Measurements from ENCODE around the gene VSIG1. TPM values are rescaled to one million over a fixed set of nuclear protein-coding genes. Genes with fewer than 3 reads are reported as not detected.

Gene VSIG1
- polyA plus RNA-seq, 2 donors = 0.27 to 0.47 TPM

- no peaks in the 10 kb centered on the region for H3K9me3 ChIP-seq (ENCODE audit: control insufficient read depth in 2 of 2, insufficient read depth in 1 of 2, low read depth in 1 of 2, low read length in 1 of 2)
- no peaks in the 10 kb centered on the region for H3K36me3 ChIP-seq (ENCODE audit: control insufficient read depth in 2 of 2, insufficient read depth in 2 of 2, low read length in 1 of 2)
- peaks cover 0 to 12% of the 10 kb centered on the region in 2 donors for H3K27me3 ChIP-seq (ENCODE audit: control insufficient read depth in 1 of 2, insufficient read depth in 2 of 2, low read length in 2 of 2)
- no peak overlapping the region for H3K4me3 ChIP-seq (ENCODE audit: low read depth in 1 of 2, low read length in 2 of 2)
- no peaks in the 10 kb centered on the region for H3K4me1 ChIP-seq (ENCODE audit: control insufficient read depth in 2 of 2, insufficient read depth in 2 of 2, low read length in 1 of 2)
- no peak overlapping the region for H3K27ac ChIP-seq (ENCODE audit: low read depth in 2 of 2, low read length in 1 of 2)
These were observed 10.7 kb downstream of the VSIG1 start for GRCh38 chrX:108055546-108055945.

- H3K27me3 ChIP-seq (ENCODE audit: control insufficient read depth in 1 of 2, insufficient read depth in 2 of 2, low read length in 2 of 2) = peaks cover 0 to 11% of the 10 kb centered on the region in 2 donors
- no peaks in the 10 kb centered on the region for H3K4me1 ChIP-seq (ENCODE audit: control insufficient read depth in 2 of 2, insufficient read depth in 2 of 2, low read length in 1 of 2)
- WGBS, 2 donors = 80 to 93% methylated on average over 1 of the region's 1 CpG
These were observed 14.9 kb downstream of the VSIG1 start for GRCh38 chrX:108059801-108060200.

GRCh38 chrX:108064001-108064400 is 19.1 kb downstream of the VSIG1 start:
- Histone ChIP-seq H3K36me3 (ENCODE audit: control insufficient read depth in 2 of 2, insufficient read depth in 2 of 2, low read length in 1 of 2) (no peaks in the 10 kb centered on the region), H3K27ac (ENCODE audit: low read depth in 2 of 2, low read length in 1 of 2) (no peak overlapping the region), H3K4me1 (ENCODE audit: control insufficient read depth in 2 of 2, insufficient read depth in 2 of 2, low read length in 1 of 2) (no peaks in the 10 kb centered on the region), H3K27me3 (ENCODE audit: control insufficient read depth in 1 of 2, insufficient read depth in 2 of 2, low read length in 2 of 2) (peaks cover 0 to 4% of the 10 kb centered on the region in 2 donors), H3K9me3 (ENCODE audit: control insufficient read depth in 2 of 2, insufficient read depth in 1 of 2, low read depth in 1 of 2, low read length in 1 of 2) (no peaks in the 10 kb centered on the region), H3K4me3 (ENCODE audit: low read depth in 1 of 2, low read length in 2 of 2) (no peak overlapping the region)
- 71 to 86% methylated on average over 1 of the region's 1 CpG for WGBS, 2 donors

More at GRCh38 chrX:108059801-108060200, 14.9 kb downstream of the VSIG1 start:
- H3K4me3 ChIP-seq (ENCODE audit: low read depth in 1 of 2, low read length in 2 of 2) = no peak overlapping the region
- H3K36me3 ChIP-seq (ENCODE audit: control insufficient read depth in 2 of 2, insufficient read depth in 2 of 2, low read length in 1 of 2) = no peaks in the 10 kb centered on the region
- H3K27ac ChIP-seq (ENCODE audit: low read depth in 2 of 2, low read length in 1 of 2) = no peak overlapping the region
- no peaks in the 10 kb centered on the region for H3K9me3 ChIP-seq (ENCODE audit: control insufficient read depth in 2 of 2, insufficient read depth in 1 of 2, low read depth in 1 of 2, low read length in 1 of 2)

- 66 to 79% methylated on average over 2 of the region's 2 CpGs for WGBS, 2 donors
- peaks cover 0 to 4% of the 10 kb centered on the region in 2 donors for H3K27me3 ChIP-seq (ENCODE audit: control insufficient read depth in 1 of 2, insufficient read depth in 2 of 2, low read length in 2 of 2)
- H3K9me3 ChIP-seq (ENCODE audit: control insufficient read depth in 2 of 2, insufficient read depth in 1 of 2, low read depth in 1 of 2, low read length in 1 of 2) = no peaks in the 10 kb centered on the region
- no peaks in the 10 kb centered on the region for H3K36me3 ChIP-seq (ENCODE audit: control insufficient read depth in 2 of 2, insufficient read depth in 2 of 2, low read length in 1 of 2)
- no peak overlapping the region for H3K4me3 ChIP-seq (ENCODE audit: low read depth in 1 of 2, low read length in 2 of 2)
- H3K27ac ChIP-seq (ENCODE audit: low read depth in 2 of 2, low read length in 1 of 2) = no peak overlapping the region
- no peaks in the 10 kb centered on the region for H3K4me1 ChIP-seq (ENCODE audit: control insufficient read depth in 2 of 2, insufficient read depth in 2 of 2, low read length in 1 of 2)
These were observed 19.7 kb downstream of the VSIG1 start for GRCh38 chrX:108064613-108065012.

- WGBS, 2 donors = 39 to 43% methylated on average over 1 of the region's 1 CpG
- H3K36me3 ChIP-seq (ENCODE audit: control insufficient read depth in 2 of 2, insufficient read depth in 2 of 2, low read length in 1 of 2) = no peaks in the 10 kb centered on the region
- peaks cover 0 to 4% of the 10 kb centered on the region in 2 donors for H3K27me3 ChIP-seq (ENCODE audit: control insufficient read depth in 1 of 2, insufficient read depth in 2 of 2, low read length in 2 of 2)
- no peak overlapping the region for H3K27ac ChIP-seq (ENCODE audit: low read depth in 2 of 2, low read length in 1 of 2)
- no peaks in the 10 kb centered on the region for H3K9me3 ChIP-seq (ENCODE audit: control insufficient read depth in 2 of 2, insufficient read depth in 1 of 2, low read depth in 1 of 2, low read length in 1 of 2)
- H3K4me3 ChIP-seq (ENCODE audit: low read depth in 1 of 2, low read length in 2 of 2) = no peak overlapping the region
- no peaks in the 10 kb centered on the region for H3K4me1 ChIP-seq (ENCODE audit: control insufficient read depth in 2 of 2, insufficient read depth in 2 of 2, low read length in 1 of 2)
These were observed 23.3 kb downstream of the VSIG1 start for GRCh38 chrX:108068121-108068520.

- peaks cover 0 to 2% of the 10 kb centered on the region in 2 donors for H3K27me3 ChIP-seq (ENCODE audit: control insufficient read depth in 1 of 2, insufficient read depth in 2 of 2, low read length in 2 of 2)
- 23 to 36% methylated on average over 4 of the region's 4 CpGs for WGBS, 2 donors
These were observed 26.0 kb downstream of the VSIG1 start for GRCh38 chrX:108070891-108071290.

GRCh38 chrX:108071578-108071977 is 26.7 kb downstream of the VSIG1 start:
- Histone ChIP-seq H3K4me3 (ENCODE audit: low read depth in 1 of 2, low read length in 2 of 2) (no peak overlapping the region), H3K27ac (ENCODE audit: low read depth in 2 of 2, low read length in 1 of 2) (no peak overlapping the region), H3K27me3 (ENCODE audit: control insufficient read depth in 1 of 2, insufficient read depth in 2 of 2, low read length in 2 of 2) (peaks cover 0 to 2% of the 10 kb centered on the region in 2 donors), H3K36me3 (ENCODE audit: control insufficient read depth in 2 of 2, insufficient read depth in 2 of 2, low read length in 1 of 2) (no peaks in the 10 kb centered on the region), H3K4me1 (ENCODE audit: control insufficient read depth in 2 of 2, insufficient read depth in 2 of 2, low read length in 1 of 2) (no peaks in the 10 kb centered on the region), H3K9me3 (ENCODE audit: control insufficient read depth in 2 of 2, insufficient read depth in 1 of 2, low read depth in 1 of 2, low read length in 1 of 2) (no peaks in the 10 kb centered on the region)
- 71 to 77% methylated on average over 1 of the region's 1 CpG for WGBS, 2 donors

More at GRCh38 chrX:108070891-108071290, 26.0 kb downstream of the VSIG1 start:
- Histone ChIP-seq H3K27ac (ENCODE audit: low read depth in 2 of 2, low read length in 1 of 2) (no peak overlapping the region), H3K4me1 (ENCODE audit: control insufficient read depth in 2 of 2, insufficient read depth in 2 of 2, low read length in 1 of 2) (no peaks in the 10 kb centered on the region), H3K36me3 (ENCODE audit: control insufficient read depth in 2 of 2, insufficient read depth in 2 of 2, low read length in 1 of 2) (no peaks in the 10 kb centered on the region), H3K4me3 (ENCODE audit: low read depth in 1 of 2, low read length in 2 of 2) (no peak overlapping the region), H3K9me3 (ENCODE audit: control insufficient read depth in 2 of 2, insufficient read depth in 1 of 2, low read depth in 1 of 2, low read length in 1 of 2) (no peaks in the 10 kb centered on the region)

- WGBS, 2 donors = 81 to 84% methylated on average over 5 of the region's 5 CpGs
- Histone ChIP-seq H3K27me3 (ENCODE audit: control insufficient read depth in 1 of 2, insufficient read depth in 2 of 2, low read length in 2 of 2) (peaks cover 0 to 2% of the 10 kb centered on the region in 2 donors), H3K4me3 (ENCODE audit: low read depth in 1 of 2, low read length in 2 of 2) (no peak overlapping the region), H3K27ac (ENCODE audit: low read depth in 2 of 2, low read length in 1 of 2) (no peak overlapping the region), H3K9me3 (ENCODE audit: control insufficient read depth in 2 of 2, insufficient read depth in 1 of 2, low read depth in 1 of 2, low read length in 1 of 2) (no peaks in the 10 kb centered on the region), H3K4me1 (ENCODE audit: control insufficient read depth in 2 of 2, insufficient read depth in 2 of 2, low read length in 1 of 2) (no peaks in the 10 kb centered on the region), H3K36me3 (ENCODE audit: control insufficient read depth in 2 of 2, insufficient read depth in 2 of 2, low read length in 1 of 2) (no peaks in the 10 kb centered on the region)
These were observed 27.9 kb downstream of the VSIG1 start for GRCh38 chrX:108072746-108073145.

- H3K9me3 ChIP-seq (ENCODE audit: control insufficient read depth in 2 of 2, insufficient read depth in 1 of 2, low read depth in 1 of 2, low read length in 1 of 2) = no peaks in the 10 kb centered on the region
- no peaks in the 10 kb centered on the region for H3K36me3 ChIP-seq (ENCODE audit: control insufficient read depth in 2 of 2, insufficient read depth in 2 of 2, low read length in 1 of 2)
- H3K4me3 ChIP-seq (ENCODE audit: low read depth in 1 of 2, low read length in 2 of 2) = no peak overlapping the region
- no peaks in the 10 kb centered on the region for H3K4me1 ChIP-seq (ENCODE audit: control insufficient read depth in 2 of 2, insufficient read depth in 2 of 2, low read length in 1 of 2)
- H3K27ac ChIP-seq (ENCODE audit: low read depth in 2 of 2, low read length in 1 of 2) = no peak overlapping the region
- H3K27me3 ChIP-seq (ENCODE audit: control insufficient read depth in 1 of 2, insufficient read depth in 2 of 2, low read length in 2 of 2) = peaks cover 0 to 3% of the 10 kb centered on the region in 2 donors
- WGBS, 2 donors = 76 to 93% methylated on average over 2 of the region's 2 CpGs
These were observed 36.2 kb downstream of the VSIG1 start for GRCh38 chrX:108081110-108081509.

GRCh38 chrX:108087792-108088191 is 42.9 kb downstream of the VSIG1 start:
- no peak overlapping the region for H3K4me3 ChIP-seq (ENCODE audit: low read depth in 1 of 2, low read length in 2 of 2)
- H3K27ac ChIP-seq (ENCODE audit: low read depth in 2 of 2, low read length in 1 of 2) = no peak overlapping the region
- 80 to 94% methylated on average over 6 of the region's 6 CpGs for WGBS, 2 donors
- H3K27me3 ChIP-seq (ENCODE audit: control insufficient read depth in 1 of 2, insufficient read depth in 2 of 2, low read length in 2 of 2) = peaks cover 0 to 3% of the 10 kb centered on the region in 2 donors
- H3K9me3 ChIP-seq (ENCODE audit: control insufficient read depth in 2 of 2, insufficient read depth in 1 of 2, low read depth in 1 of 2, low read length in 1 of 2) = no peaks in the 10 kb centered on the region
- no peaks in the 10 kb centered on the region for H3K36me3 ChIP-seq (ENCODE audit: control insufficient read depth in 2 of 2, insufficient read depth in 2 of 2, low read length in 1 of 2)
- no peaks in the 10 kb centered on the region for H3K4me1 ChIP-seq (ENCODE audit: control insufficient read depth in 2 of 2, insufficient read depth in 2 of 2, low read length in 1 of 2)

Data from esophagus (tissue), 2 donors.